HepG2 (cell line): ENCODE measurements around the gene MSI2. TPM values are rescaled to one million over a fixed set of nuclear protein-coding genes. Genes with fewer than 3 reads are reported as not detected.

Experiments
- ATAC-seq: fragments of 200-7000 bp; cut with Tn5 transposase; 3 replicates; pipeline ENCODE4 v1.9.1; 2020; ENCODE audit warnings: mild to moderate bottlenecking, moderate library complexity
- BruUV-seq: library from RNA; stranded (reverse); fragments of 400-500 nt; replicated peaks from 2 replicates; lab custom pipeline; 2021; lab: Mats Ljungman, UMichigan
- CTCF ChIA-PET: fragments of 300-600 bp; formaldehyde crosslinking; extraction: SDS; loops from one replicate; lab custom pipeline; 2021; ENCODE audit warnings: low total read pairs, inconsistent platforms, low intra/inter-chr PET ratio; lab: Yijun Ruan, JAX
- POLR2A ChIA-PET: fragments of 350-600 bp; sonication (Branson Sonifier 250); formaldehyde crosslinking; loops from one replicate; lab custom pipeline; 2020; ENCODE audit warnings: antibody characterized with exemption, inconsistent platforms; lab: Yijun Ruan, JAX
- DNase-seq: peaks from one replicate; pipeline ENCODE4 v3.0.0-alpha.2; 2015; ENCODE audit warnings: low spot score
- FAIRE-seq: peaks from 3 replicates; lab custom pipeline; 2011; peaks lifted over from hg19 to GRCh38; lab: Jason Lieb, UNC
- H2AFZ ChIP-seq: one replicate; pipeline ENCODE4 v1.6.1; 2011; ENCODE audit warnings: low read length, inconsistent platforms
- H3K27ac ChIP-seq: fragments of 300-600 bp; 3 replicates; pipeline ENCODE4 v1.8.0; 2011; ENCODE audit warnings: mixed run types, mild to moderate bottlenecking, mixed read lengths, low read length, inconsistent platforms; ENCODE audit not compliant: insufficient read depth; ENCODE audit errors: extremely low read length
- H3K27me3 ChIP-seq, 2 experiments: fragments of 200-600 bp in 1 of 2; 2 replicates in 1 of 2; 3 replicates in 1 of 2; pipeline versions ENCODE4 v1.6.0 to v1.8.0; 2011; ENCODE audit warnings: low read length in 2 of 2, mild to moderate bottlenecking in 2 of 2, moderate library complexity in 2 of 2, inconsistent platforms in 1 of 2; ENCODE audit not compliant: insufficient read depth in 2 of 2, control insufficient read depth in 1 of 2
- H3K36me3 ChIP-seq, 2 experiments: fragments of 200-600 bp in 1 of 2; replicated peaks in 1 of 2; 2 replicates in 1 of 2; 3 replicates in 1 of 2; pipeline versions ENCODE4 v1.5.1 to v1.8.0; 2011; ENCODE audit warnings: low read length in 2 of 2, inconsistent platforms in 1 of 2; ENCODE audit not compliant: insufficient read depth in 2 of 2, control insufficient read depth in 1 of 2
- H3K4me1 ChIP-seq: 2 replicates; pipeline ENCODE4 v1.5.1; 2012; ENCODE audit warnings: low read length, inconsistent platforms; ENCODE audit not compliant: insufficient read depth
- H3K4me2 ChIP-seq: 2 replicates; pipeline ENCODE4 v1.6.0; 2011; ENCODE audit warnings: low read depth, low read length, inconsistent platforms
- H3K4me3 ChIP-seq, 3 experiments: fragments of 200-600 bp in 1 of 3; sonication (generic), shearing (Covaris generic) in 1 of 3; replicated peaks in 1 of 3; 2 replicates each; pipeline ENCODE4 v1.5.1; 2011 to 2016; ENCODE audit warnings: low read length in 3 of 3, inconsistent platforms in 2 of 3, low read depth in 2 of 3, mild to moderate bottlenecking in 2 of 3, control low read depth in 1 of 3, mixed read lengths in 1 of 3; ENCODE audit not compliant: insufficient read depth in 1 of 3
- H3K79me2 ChIP-seq: one replicate; pipeline ENCODE4 v1.6.1; 2011; ENCODE audit warnings: low read length, inconsistent platforms; ENCODE audit not compliant: insufficient read depth
- H3K9ac ChIP-seq: 2 replicates; pipeline ENCODE4 v1.6.0; 2011; ENCODE audit warnings: mild to moderate bottlenecking, low read depth, low read length, inconsistent platforms; ENCODE audit not compliant: insufficient read depth
- H3K9me3 ChIP-seq: 2 replicates; pipeline ENCODE4 v1.5.1; 2012; ENCODE audit warnings: mild to moderate bottlenecking, low read length
- H4K20me1 ChIP-seq: 2 replicates; pipeline ENCODE4 v1.6.0; 2011; ENCODE audit warnings: inconsistent platforms, mild to moderate bottlenecking, low read length, moderate library complexity; ENCODE audit not compliant: insufficient read depth
- AKAP8 ChIP-seq: sonication (generic); formaldehyde crosslinking; IDR thresholded peaks from 2 replicates; pipeline ENCODE4 v1.5.1; 2020; ENCODE audit warnings: mild to moderate bottlenecking, missing genetic modification reagents
- ERF ChIP-seq: IDR thresholded peaks from 2 replicates; pipeline ENCODE4 v1.6.1; 2018; ENCODE audit warnings: missing biosample characterization, missing genetic modification reagents
- FOXA1 ChIP-seq, 2 experiments: fragments of 450-650 bp in 1 of 2; sonication (generic) in 1 of 2; formaldehyde crosslinking in 1 of 2; IDR thresholded peaks; 2 replicates each; pipeline versions ENCODE4 v1.4.0 to v1.6.1; 2016 to 2020; ENCODE audit warnings: missing genetic modification reagents in 1 of 2
- GTF2F1 ChIP-seq: fragments of 150-350 bp; IDR thresholded peaks from 2 replicates; pipeline ENCODE4 v1.6.1; 2014; ENCODE audit warnings: low read length
- JUND ChIP-seq: sonication (generic); formaldehyde crosslinking; IDR thresholded peaks from 2 replicates; pipeline ENCODE4 v1.8.0; 2022; ENCODE audit warnings: mild to moderate bottlenecking, missing genetic modification reagents
- KAT8 ChIP-seq: IDR thresholded peaks from 2 replicates; pipeline ENCODE4 v1.6.1; 2016; ENCODE audit warnings: missing genetic modification reagents, missing compliant biosample characterization
- MAX ChIP-seq: IDR thresholded peaks from 2 replicates; pipeline ENCODE4 v1.6.1; 2012; ENCODE audit warnings: inconsistent platforms
- MED1 ChIP-seq: sonication (generic); formaldehyde crosslinking; IDR thresholded peaks from 2 replicates; pipeline ENCODE4 v1.4.0; 2020; ENCODE audit warnings: missing genetic modification reagents
- NCOA1 ChIP-seq: sonication (generic); formaldehyde crosslinking; IDR thresholded peaks from 2 replicates; pipeline ENCODE4 v1.9.0; 2021; ENCODE audit warnings: missing genetic modification reagents
- ZBTB25 ChIP-seq: IDR thresholded peaks from 2 replicates; pipeline ENCODE4 v1.6.1; 2018; ENCODE audit warnings: missing genetic modification reagents
- ZFY ChIP-seq: sonication (generic); formaldehyde crosslinking; IDR thresholded peaks from 2 replicates; pipeline ENCODE4 v1.4.0; 2020; ENCODE audit warnings: missing genetic modification reagents
- ZNF136 ChIP-seq: sonication (generic); formaldehyde crosslinking; IDR thresholded peaks from 2 replicates; pipeline ENCODE4 v1.8.1; 2022; ENCODE audit warnings: low read depth, mild to moderate bottlenecking, moderate library complexity, missing genetic modification reagents
- ZNF547 ChIP-seq: sonication (generic); formaldehyde crosslinking; IDR thresholded peaks from 2 replicates; pipeline ENCODE4 v1.5.1; 2020; ENCODE audit warnings: mild to moderate bottlenecking, missing genetic modification reagents
- ZNF562 ChIP-seq: sonication (generic); formaldehyde crosslinking; IDR thresholded peaks from 2 replicates; pipeline ENCODE4 v1.8.0; 2022; ENCODE audit warnings: missing genetic modification reagents, borderline replicate concordance
- WGBS: methylation state at CpG from one replicate; pipeline ENCODE4 v1.1.6; 2017; ENCODE audit warnings: low lambda C conversion rate; 5-methylcytosine and 5-hydroxymethylcytosine counted together
- in situ Hi-C: cut with HindIII; loops from 2 replicates; pipeline ENCODE4 v1.10.0; 2017; ENCODE audit warnings: low pct_unique_long_range_greater_than_20kb; ENCODE audit not compliant: extremely low pct_ligation_motif_present
- intact Hi-C: fragments of 100-400 bp; cut with micrococcal nuclease; formaldehyde crosslinking; loops from one replicate; pipeline ENCODE4 v1.10.0; 2022; ENCODE audit not compliant: unreplicated experiment
- polyA plus RNA-seq, 8 experiments: library from polyadenylated mRNA; depleted of rRNA in 3 of 8; stranded (reverse) in 7 of 8; unstranded in 1 of 8; fragments of >200 nt; fragmentation: Illumina TruSeq in 4 of 8; extraction: Trizol in 4 of 8; gene quantifications; 2 replicates each; pipeline versions ENCODE4 v1.2.1 to v1.2.3, GENCODE V29; 2011 to 2016; ENCODE audit warnings: low read depth in 4 of 8, missing spikeins in 1 of 8, mixed read lengths in 1 of 8; ENCODE audit not compliant: insufficient read depth in 1 of 8
- total RNA-seq, 5 experiments: library from RNA; depleted of rRNA; stranded (reverse); fragments of >200 nt; fragmentation: Illumina TruSeq; extraction: Trizol; gene quantifications; 2 replicates each; pipeline ENCODE4 v1.2.3, GENCODE V29; 2016; ENCODE audit warnings: low read depth in 1 of 5

Gene MSI2
- total and polyA plus RNA-seq, 2 of the 13 experiments (the other 11 are each of a cell fraction or from before 2014, with no cell fraction given): 77.5 to 78.4 TPM

- no peak for TF ChIP-seq MED1 (CRISPR knock-in tag)
- no peak for TF ChIP-seq ZNF562 (CRISPR knock-in tag)
- no peak for TF ChIP-seq JUND
- 0 out of 2 replicates have a peak, but pooled peaks have one; percentile 28 for TF ChIP-seq KAT8 (CRISPR knock-in tag)
- no peak for TF ChIP-seq ZBTB25 (CRISPR knock-in tag)
- 0 out of 2 replicates have a peak, but pooled peaks have one; percentile 21 for TF ChIP-seq ERF (CRISPR knock-in tag)
- no peak for TF ChIP-seq AKAP8 (CRISPR knock-in tag)
These were observed 70.0 kb downstream of the MSI2 start (continued) for GRCh38 chr17:57326336-57326735.

GRCh38 chr17:57326764-57327163 lies 70.4 kb downstream of the MSI2 start:
- H3K4me1 ChIP-seq: peaks cover 43% of the 10 kb centered on the region
- 0 out of 2 replicates have a peak overlapping the region, but pooled peaks have one; percentile 14 for H3K4me2 ChIP-seq
- H3K9me3 ChIP-seq: no peaks in the 10 kb centered on the region
- no peak overlapping the region for H3K9ac ChIP-seq
- ATAC-seq (no peak), DNase-seq (no peak), FAIRE-seq (peak; percentile 28)
- CTCF ChIA-PET: no interaction called here
- peaks cover 6% of the 10 kb centered on the region; the same call in 1 of the 2 replicates for H4K20me1 ChIP-seq
- H3K4me3 ChIP-seq: no peak overlapping the region
- BruUV-seq: no TSS peak
- in situ Hi-C loops (no loop called here), intact Hi-C loops (no loop called here)
- H3K79me2 ChIP-seq: peaks cover 26% of the 10 kb centered on the region
- TF ChIP-seq FOXA1 (IDR thresholded peaks at IDR 0.05) (no peak), FOXA1 (CRISPR knock-in tag; IDR thresholded peaks at IDR 0.05) (peak; percentile 1; the same call in 1 of the 2 replicates), ZFY (no peak), MAX (0 out of 2 replicates have a peak, but pooled peaks have one; percentile 19), NCOA1 (no peak), ZNF547 (CRISPR knock-in tag) (0 out of 2 replicates have a peak, but pooled peaks have one; percentile 18), GTF2F1 (no peak), ZNF136 (CRISPR knock-in tag) (0 out of 2 replicates have a peak, but pooled peaks have one; percentile 74)
- H2AFZ ChIP-seq: no peak overlapping the region
- WGBS: over 99% methylated on average over 5 of the region's 5 CpGs
- POLR2A ChIA-PET: interaction anchor here (1.1 to 1.8 kb wide), 4 partner anchors 29 to 81 kb away, joined by 3 to 10 read pairs (median 4); no protein-coding TSS in a partner anchor
- no peaks in the 10 kb centered on the region for H3K27me3 ChIP-seq
- H3K36me3 ChIP-seq: peaks cover 16 to 44% of the 10 kb centered on the region in 2 experiments
- H3K27ac ChIP-seq: peak overlapping the region; percentile 20
